Endothelial cell of umbilical vein (primary cell): ENCODE results near the gene TECTB.

Experiments
- EZH2 ChIP-seq: IDR thresholded peaks from 2 replicates; pipeline ENCODE4 v1.6.1; 2012; ENCODE audit warnings: borderline replicate concordance, low read depth, mild to moderate bottlenecking, moderate library complexity, low read length, inconsistent platforms; ENCODE audit not compliant: severe bottlenecking
- FOS ChIP-seq: IDR thresholded peaks from 2 replicates; pipeline ENCODE4 v1.6.1; 2011; ENCODE audit warnings: mild to moderate bottlenecking, low read length, moderate library complexity, borderline replicate concordance; ENCODE audit not compliant: insufficient read depth
- GATA2 ChIP-seq: IDR thresholded peaks from 2 replicates; pipeline ENCODE4 v1.7.0; 2011; ENCODE audit warnings: low read depth, mild to moderate bottlenecking, moderate library complexity, mixed read lengths, low read length; ENCODE audit not compliant: insufficient read length, insufficient read depth
- POLR2A ChIP-seq: IDR thresholded peaks from 2 replicates; pipeline ENCODE4 v1.6.1; 2012; ENCODE audit warnings: low read depth, mild to moderate bottlenecking, control low read depth, low read length
- POLR2AphosphoS5 ChIP-seq: IDR thresholded peaks from 2 replicates; pipeline ENCODE4 v1.6.1; 2012; ENCODE audit warnings: low read depth, mild to moderate bottlenecking, control low read depth, low read length, moderate library complexity; ENCODE audit not compliant: insufficient read depth
- TF ChIP-seq, protein P1 (sequence below), 2 donors: IDR thresholded peaks; 1 replicate in 1 of 2; 2 replicates in 1 of 2; pipeline ENCODE4 v1.5.1; 2011; ENCODE audit warnings: low read length in 2 of 2, mild to moderate bottlenecking in 2 of 2, moderate library complexity in 2 of 2, control low read depth in 1 of 2, inconsistent platforms in 1 of 2, low read depth in 1 of 2; ENCODE audit not compliant: insufficient read depth in 1 of 2; ENCODE audit errors: extremely low read depth in 1 of 2
- TF ChIP-seq, protein P2 (sequence below): IDR thresholded peaks from 2 replicates; pipeline ENCODE4 v1.6.1; 2011; ENCODE audit not compliant: insufficient read depth, insufficient read length

DNA sequence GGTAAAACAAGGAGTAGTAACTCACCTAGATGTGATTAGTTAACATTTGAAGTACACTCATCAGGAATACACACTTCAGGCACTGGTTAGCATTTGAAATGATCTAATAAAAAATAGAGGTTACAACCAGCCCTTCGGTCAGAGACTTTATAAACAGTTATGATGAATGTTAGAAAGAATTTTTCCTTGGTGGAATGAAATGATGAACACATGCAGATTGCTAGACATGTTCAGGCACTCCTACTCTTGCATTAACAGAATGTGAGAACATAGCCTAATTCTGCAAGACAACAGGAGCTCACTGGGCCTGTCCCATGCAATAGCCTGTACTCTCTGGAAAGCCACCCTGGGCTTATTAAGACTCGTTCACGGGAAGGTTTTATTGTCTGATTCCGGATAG, 47.3 kb upstream of the TECTB start:
- TF ChIP-seq, protein P1, sequence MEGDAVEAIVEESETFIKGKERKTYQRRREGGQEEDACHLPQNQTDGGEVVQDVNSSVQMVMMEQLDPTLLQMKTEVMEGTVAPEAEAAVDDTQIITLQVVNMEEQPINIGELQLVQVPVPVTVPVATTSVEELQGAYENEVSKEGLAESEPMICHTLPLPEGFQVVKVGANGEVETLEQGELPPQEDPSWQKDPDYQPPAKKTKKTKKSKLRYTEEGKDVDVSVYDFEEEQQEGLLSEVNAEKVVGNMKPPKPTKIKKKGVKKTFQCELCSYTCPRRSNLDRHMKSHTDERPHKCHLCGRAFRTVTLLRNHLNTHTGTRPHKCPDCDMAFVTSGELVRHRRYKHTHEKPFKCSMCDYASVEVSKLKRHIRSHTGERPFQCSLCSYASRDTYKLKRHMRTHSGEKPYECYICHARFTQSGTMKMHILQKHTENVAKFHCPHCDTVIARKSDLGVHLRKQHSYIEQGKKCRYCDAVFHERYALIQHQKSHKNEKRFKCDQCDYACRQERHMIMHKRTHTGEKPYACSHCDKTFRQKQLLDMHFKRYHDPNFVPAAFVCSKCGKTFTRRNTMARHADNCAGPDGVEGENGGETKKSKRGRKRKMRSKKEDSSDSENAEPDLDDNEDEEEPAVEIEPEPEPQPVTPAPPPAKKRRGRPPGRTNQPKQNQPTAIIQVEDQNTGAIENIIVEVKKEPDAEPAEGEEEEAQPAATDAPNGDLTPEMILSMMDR (IDR thresholded peaks at IDR 0.05; ENCODE audit: extremely low read depth in 1 of 2, insufficient read depth in 1 of 2, low read depth in 1 of 2, low read length in 2 of 2), result no peak
- no peak for TF ChIP-seq EZH2
- TF ChIP-seq POLR2A, result no peak
- no peak for TF ChIP-seq POLR2AphosphoS5
- TF ChIP-seq FOS, result no peak
- TF ChIP-seq, protein P2, sequence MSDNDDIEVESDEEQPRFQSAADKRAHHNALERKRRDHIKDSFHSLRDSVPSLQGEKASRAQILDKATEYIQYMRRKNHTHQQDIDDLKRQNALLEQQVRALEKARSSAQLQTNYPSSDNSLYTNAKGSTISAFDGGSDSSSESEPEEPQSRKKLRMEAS, result no peak
- TF ChIP-seq GATA2, result no peak
